Left lobe of liver (tissue), 2 donors: ENCODE measurements around the gene IP6K2. TPM values are rescaled to one million over a fixed set of nuclear protein-coding genes. Genes with fewer than 3 reads are reported as not detected.
A peak's percentile ranks its signal among the peaks of the same experiment; 100 is the strongest.

Experiments used
- ATAC-seq: fragments of 200-7000 bp; cut with Tn5 transposase; one replicate; pipeline ENCODE4 v1.9.1; 2020; ENCODE audit warnings: mild to moderate bottlenecking, moderate library complexity
- DNase-seq: peaks from one replicate; pipeline ENCODE4 v3.0.0-alpha.2; 2020; ENCODE audit warnings: low spot score
- total RNA-seq: library from RNA; stranded (reverse); gene quantifications from one replicate; pipeline ENCODE4 v1.2.1, GENCODE V29; 2021
- donor health status: DM: no; HTN: no; CAD: no; lungs with moderate emphysema.
- donor health status: DM: no; HTN: yes; CAD: no.

Gene IP6K2
- total RNA-seq, 1 donor from 2014 or later = 31.1 TPM

GRCh38 chr3:48644898-48645760 is 71.9 kb downstream of the IP6K2 start:
- DNase-seq (no peak), ATAC-seq (no peak)

DNA sequence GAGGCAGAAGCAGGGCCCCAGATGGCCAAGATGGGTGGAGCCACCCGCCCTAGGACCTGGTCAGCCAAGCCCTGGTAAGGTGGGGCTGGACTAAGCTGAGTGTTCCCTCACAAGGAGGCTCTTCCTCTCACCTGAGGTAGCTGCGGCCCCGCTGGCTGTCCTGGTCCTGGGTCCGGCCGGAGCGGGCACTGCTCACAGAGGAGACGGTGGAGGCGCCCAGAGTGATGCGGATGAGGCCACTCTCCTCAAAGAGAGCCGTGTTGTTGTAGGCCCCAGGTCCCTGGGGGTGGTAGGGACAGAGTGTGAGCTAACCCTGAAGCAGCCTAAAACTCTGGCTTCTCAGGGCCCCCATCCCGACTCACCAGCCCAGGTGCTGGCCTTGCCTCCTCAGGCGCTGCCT is 74.4 kb downstream of the IP6K2 start:
- DNase-seq = no peak
- ATAC-seq = no peak

DNA sequence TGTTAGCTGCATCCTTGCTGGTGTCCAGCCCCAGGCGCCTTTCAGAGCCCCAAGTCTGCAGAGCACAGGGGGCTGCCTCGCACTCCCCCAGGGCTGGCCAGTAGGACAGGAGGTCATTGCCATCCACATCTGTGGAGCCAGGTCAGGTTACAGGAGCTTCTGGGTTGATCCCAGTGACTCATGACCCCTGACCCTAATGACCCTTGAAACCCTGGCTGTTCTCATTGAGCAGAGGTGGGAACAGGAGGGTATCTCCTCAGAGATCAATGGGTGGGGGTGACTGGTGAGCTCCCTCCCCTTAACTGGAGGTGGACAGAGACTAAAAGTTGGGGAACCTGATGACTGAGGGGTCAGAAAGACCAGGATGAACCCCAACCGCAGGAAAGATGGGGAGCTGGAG is 75.6 kb downstream of the IP6K2 start:
- ATAC-seq = peak; percentile 20
- no peak for DNase-seq

GRCh38 chr3:48639944-48640606 is 76.9 kb downstream of the IP6K2 start:
- ATAC-seq (no peak), DNase-seq (no peak)

Other genes with a start within 250 kb of the IP6K2 start
- gene SHISA5, start 213.0 kb downstream of the IP6K2 start, total RNA-seq = 97.9 TPM
- gene PFKFB4, start 160.4 kb downstream of the IP6K2 start, total RNA-seq = 1.3 TPM
- not detected for gene UCN2, start 153.4 kb downstream of the IP6K2 start, total RNA-seq
- gene COL7A1, start 121.9 kb downstream of the IP6K2 start, total RNA-seq = 2.5 TPM
- gene UQCRC1, start 107.6 kb downstream of the IP6K2 start, total RNA-seq = 232 TPM
- gene TMEM89, start 95.5 kb downstream of the IP6K2 start, total RNA-seq = not detected
- 8.4 TPM for gene SLC26A6, start 81.8 kb downstream of the IP6K2 start, total RNA-seq
- 0.45 TPM for gene CELSR3, start 54.3 kb downstream of the IP6K2 start, total RNA-seq
- gene NCKIPSD, start 31.3 kb downstream of the IP6K2 start, total RNA-seq = 12.0 TPM
- 46.6 TPM for gene PRKAR2A, start 130.7 kb upstream of the IP6K2 start, total RNA-seq
- gene SLC25A20, start 181.7 kb upstream of the IP6K2 start, total RNA-seq = 84.1 TPM
- 41.0 TPM for gene ARIH2, start 201.6 kb upstream of the IP6K2 start, total RNA-seq